H9 (cell line): ENCODE results near the gene GRB14. TPM values are rescaled to one million over a fixed set of nuclear protein-coding genes. Genes with fewer than 3 reads are reported as not detected.

ENCODE experiments used
- DNase-seq: peaks from one replicate; pipeline ENCODE4 v3.0.0-alpha.2; 2017
- H2AFZ ChIP-seq: one replicate; pipeline ENCODE4 v1.6.1; 2013; ENCODE audit warnings: mild to moderate bottlenecking, low read length, control low read depth, moderate library complexity
- H2AK5ac ChIP-seq: 2 replicates; pipeline ENCODE4 v1.6.1; 2013; ENCODE audit warnings: low read length, control low read depth, mixed read lengths; ENCODE audit not compliant: insufficient read length
- H2BK120ac ChIP-seq: one replicate; pipeline ENCODE4 v1.6.1; 2013; ENCODE audit warnings: low read depth, mild to moderate bottlenecking, low read length, control low read depth, inconsistent platforms; ENCODE audit not compliant: poor library complexity, severe bottlenecking
- H2BK12ac ChIP-seq: 2 replicates; pipeline ENCODE4 v1.6.1; 2013; ENCODE audit warnings: low read length, control low read depth, mixed read lengths, low read depth; ENCODE audit not compliant: insufficient read length
- H2BK15ac ChIP-seq: 2 replicates; pipeline ENCODE4 v1.6.1; 2013; ENCODE audit warnings: low read depth, low read length, control low read depth
- H2BK20ac ChIP-seq: one replicate; pipeline ENCODE4 v1.6.1; 2013; ENCODE audit warnings: low read depth, mild to moderate bottlenecking, low read length, control low read depth, inconsistent platforms; ENCODE audit not compliant: poor library complexity, severe bottlenecking
- H2BK5ac ChIP-seq: 2 replicates; pipeline ENCODE4 v1.6.1; 2013; ENCODE audit warnings: low read length, control low read depth, mixed read lengths; ENCODE audit not compliant: insufficient read length
- H3K14ac ChIP-seq: 2 replicates; pipeline ENCODE4 v1.6.1; 2013; ENCODE audit warnings: low read length, control low read depth; ENCODE audit not compliant: insufficient read depth
- H3K18ac ChIP-seq: 2 replicates; pipeline ENCODE4 v1.6.1; 2013; ENCODE audit warnings: low read depth, mild to moderate bottlenecking, mixed read lengths, low read length, control low read depth; ENCODE audit not compliant: insufficient read length
- H3K23ac ChIP-seq: 2 replicates; pipeline ENCODE4 v1.6.1; 2013; ENCODE audit warnings: low read length, control low read depth, mixed read lengths, low read depth; ENCODE audit not compliant: insufficient read length
- H3K23me2 ChIP-seq: 2 replicates; pipeline ENCODE4 v1.6.1; 2013; ENCODE audit warnings: low read depth, mild to moderate bottlenecking, mixed read lengths, low read length, control low read depth; ENCODE audit not compliant: insufficient read length, poor library complexity, severe bottlenecking
- H3K27ac ChIP-seq: 2 replicates; pipeline ENCODE4 v1.5.1; 2013; ENCODE audit warnings: low read length, control low read depth, mixed read lengths, low read depth; ENCODE audit not compliant: insufficient read length
- H3K27me3 ChIP-seq: 2 replicates; pipeline ENCODE4 v1.6.1; 2013; ENCODE audit warnings: low read length, control low read depth, inconsistent platforms; ENCODE audit not compliant: insufficient read depth
- H3K4ac ChIP-seq: 2 replicates; pipeline ENCODE4 v1.6.1; 2013; ENCODE audit warnings: low read depth, mild to moderate bottlenecking, control low read depth, inconsistent platforms, low read length, moderate library complexity
- H3K4me1 ChIP-seq: 2 replicates; pipeline ENCODE4 v1.6.1; 2013; ENCODE audit warnings: low read length, control low read depth, inconsistent platforms; ENCODE audit not compliant: insufficient read depth
- H3K4me2 ChIP-seq: 2 replicates; pipeline ENCODE4 v1.6.1; 2013; ENCODE audit warnings: low read length, control low read depth, mixed read lengths; ENCODE audit not compliant: insufficient read length, insufficient read depth
- H3K56ac ChIP-seq: 2 replicates; pipeline ENCODE4 v1.6.1; 2013; ENCODE audit warnings: low read depth, mild to moderate bottlenecking, mixed read lengths, low read length, control low read depth; ENCODE audit not compliant: insufficient read length
- H3K79me1 ChIP-seq: 2 replicates; pipeline ENCODE4 v1.6.1; 2013; ENCODE audit warnings: low read depth, mild to moderate bottlenecking, moderate library complexity, low read length, control low read depth, inconsistent platforms; ENCODE audit not compliant: insufficient read depth, poor library complexity, severe bottlenecking
- H3K79me2 ChIP-seq: 2 replicates; pipeline ENCODE4 v1.6.1; 2013; ENCODE audit warnings: low read length, control low read depth, inconsistent platforms; ENCODE audit not compliant: insufficient read depth
- H3K9ac ChIP-seq: 2 replicates; pipeline ENCODE4 v1.6.1; 2013; ENCODE audit warnings: low read length, control low read depth, mixed read lengths; ENCODE audit not compliant: insufficient read length; ENCODE audit errors: extremely low read depth
- H3K9me3 ChIP-seq: one replicate; pipeline ENCODE4 v1.6.1; 2013; ENCODE audit warnings: low read depth, low read length, inconsistent platforms; ENCODE audit not compliant: control insufficient read depth
- H3T11ph ChIP-seq: one replicate; pipeline ENCODE4 v1.6.1; 2013; ENCODE audit warnings: mild to moderate bottlenecking, low read length, control low read depth, inconsistent platforms
- H4K20me1 ChIP-seq: one replicate; pipeline ENCODE4 v1.6.1; 2013; ENCODE audit not compliant: control insufficient read depth, insufficient read length, insufficient read depth
- H4K5ac ChIP-seq: 2 replicates; pipeline ENCODE4 v1.6.1; 2013; ENCODE audit warnings: low read depth, mild to moderate bottlenecking, mixed read lengths, low read length, control low read depth; ENCODE audit not compliant: insufficient read length
- H4K8ac ChIP-seq: replicated peaks from 2 replicates; pipeline ENCODE4 v1.6.1; 2013; ENCODE audit warnings: low read length, control low read depth, mixed read lengths, low read depth; ENCODE audit not compliant: insufficient read length
- H4K91ac ChIP-seq: 2 replicates; pipeline ENCODE4 v1.6.1; 2013; ENCODE audit warnings: low read depth, mild to moderate bottlenecking, moderate library complexity, mixed read lengths, low read length, control low read depth; ENCODE audit not compliant: insufficient read length
- H3K27ac Mint-ChIP-seq, 3 experiments: 2 replicates in 2 of 3; 3 replicates in 1 of 3; pipeline ENCODE4 v1.8.0; 2020 to 2021; ENCODE audit warnings: mixed read lengths in 3 of 3, mild to moderate bottlenecking in 1 of 3, moderate library complexity in 1 of 3
- H3K27me3 Mint-ChIP-seq: 2 replicates; pipeline ENCODE4 v1.8.0; 2021; ENCODE audit warnings: low read depth, mild to moderate bottlenecking, moderate library complexity, mixed read lengths
- H3K36me3 Mint-ChIP-seq, 3 experiments: 2 replicates in 2 of 3; 3 replicates in 1 of 3; pipeline ENCODE4 v1.8.0; 2020 to 2021; ENCODE audit warnings: low read depth in 3 of 3, mixed read lengths in 3 of 3; ENCODE audit not compliant: insufficient read depth in 1 of 3
- H3K4me1 Mint-ChIP-seq, 2 experiments: 2 replicates each; pipeline ENCODE4 v1.8.0; 2020; ENCODE audit warnings: mixed read lengths in 2 of 2
- H3K4me3 Mint-ChIP-seq, 2 experiments: 2 replicates in 1 of 2; 3 replicates in 1 of 2; pipeline ENCODE4 v1.8.0; 2020 to 2021; ENCODE audit warnings: mild to moderate bottlenecking in 2 of 2, mixed read lengths in 2 of 2, moderate library complexity in 1 of 2
- H3K9me3 Mint-ChIP-seq, 2 experiments: 2 replicates in 1 of 2; 3 replicates in 1 of 2; pipeline ENCODE4 v1.8.0; 2020; ENCODE audit warnings: mild to moderate bottlenecking in 2 of 2, mixed read lengths in 2 of 2, moderate library complexity in 1 of 2
- WGBS: extraction: QIAGEN DNeasy Blood & Tissue Kit; methylation state at CpG from one replicate; pipeline ENCODE4 v1.1.7; 2013; ENCODE audit warnings: missing lambda C conversion rate, low lambda C conversion rate, mixed read lengths; ENCODE audit not compliant: insufficient read length; ENCODE audit errors: extremely low coverage; 5-methylcytosine and 5-hydroxymethylcytosine counted together
- total RNA-seq: library from RNA; stranded (reverse); gene quantifications from 2 replicates; pipeline ENCODE4 v1.2.1, GENCODE V29; 2021
- TF ChIP-seq, protein P1 (sequence below): fragments of 200-600 bp; sonication (generic); conservative IDR thresholded peaks from 3 replicates; pipeline ENCODE4 v1.8.0; 2021; ENCODE audit warnings: antibody characterized with exemption, mild to moderate bottlenecking

Gene GRB14
- total RNA-seq, 1 experiment from 2014 or later, result 7.6 TPM

DNA sequence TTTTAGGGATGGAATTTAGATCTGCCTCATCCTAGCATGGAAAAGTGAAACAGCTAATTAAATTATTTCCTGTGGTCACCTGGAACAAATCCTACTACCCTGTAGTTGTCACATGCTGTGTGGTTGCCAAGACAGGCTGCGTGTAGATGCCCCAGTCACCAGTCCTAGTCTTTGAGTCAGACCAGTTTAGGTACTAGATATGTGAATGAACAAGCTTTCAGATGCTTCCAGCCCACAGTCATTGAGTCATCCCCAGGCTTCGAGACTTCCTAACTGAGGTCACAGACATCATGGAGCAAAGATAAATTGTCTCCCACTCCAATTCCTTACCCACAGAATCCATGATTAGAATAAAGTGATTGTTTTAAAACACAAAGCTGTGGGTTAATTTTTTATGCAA lies 35.8 kb upstream of the GRB14 start:
- Histone ChIP-seq H3K56ac (no peak overlapping the region), H2BK15ac (no peak overlapping the region), H3K4ac (no peak overlapping the region), H4K91ac (no peak overlapping the region), H2BK12ac (no peak overlapping the region), H3K79me1 (no peaks in the 10 kb centered on the region), H2AK5ac (no peak overlapping the region), H2BK5ac (no peak overlapping the region), H3K23me2 (no peaks in the 10 kb centered on the region), H4K20me1 (no peaks in the 10 kb centered on the region), H3K9ac (no peak overlapping the region), H3T11ph (no peak overlapping the region), H3K14ac (no peak overlapping the region), H2BK120ac (no peak overlapping the region), H3K27ac (no peak overlapping the region), H4K5ac (no peak overlapping the region), H3K79me2 (no peaks in the 10 kb centered on the region), H3K9me3 (no peaks in the 10 kb centered on the region), H3K4me2 (no peak overlapping the region), H4K8ac (no peak overlapping the region), H2BK20ac (no peak overlapping the region), H2AFZ (no peak overlapping the region), H3K23ac (no peak overlapping the region), H3K4me1 (no peaks in the 10 kb centered on the region), H3K27me3 (no peaks in the 10 kb centered on the region), H3K18ac (no peak overlapping the region)
- Mint-ChIP-seq H3K36me3 (peaks cover 0 to 9% (median 5%) of the 10 kb centered on the region in 3 experiments; a peak in 4 of 7 replicates), H3K4me3 (no peak overlapping the region), H3K4me1 (peaks cover 11 to 12% of the 10 kb centered on the region in 2 experiments), H3K27ac (0 out of 7 replicates have a peak overlapping the region, but pooled peaks of 1 of the 3 experiments have one; percentile 43), H3K27me3 (peaks cover 21% of the 10 kb centered on the region), H3K9me3 (0 out of 5 replicates have a peak, but pooled peaks cover 0 to 4% of the 10 kb centered on the region in 2 experiments)
- TF ChIP-seq, protein P1, sequence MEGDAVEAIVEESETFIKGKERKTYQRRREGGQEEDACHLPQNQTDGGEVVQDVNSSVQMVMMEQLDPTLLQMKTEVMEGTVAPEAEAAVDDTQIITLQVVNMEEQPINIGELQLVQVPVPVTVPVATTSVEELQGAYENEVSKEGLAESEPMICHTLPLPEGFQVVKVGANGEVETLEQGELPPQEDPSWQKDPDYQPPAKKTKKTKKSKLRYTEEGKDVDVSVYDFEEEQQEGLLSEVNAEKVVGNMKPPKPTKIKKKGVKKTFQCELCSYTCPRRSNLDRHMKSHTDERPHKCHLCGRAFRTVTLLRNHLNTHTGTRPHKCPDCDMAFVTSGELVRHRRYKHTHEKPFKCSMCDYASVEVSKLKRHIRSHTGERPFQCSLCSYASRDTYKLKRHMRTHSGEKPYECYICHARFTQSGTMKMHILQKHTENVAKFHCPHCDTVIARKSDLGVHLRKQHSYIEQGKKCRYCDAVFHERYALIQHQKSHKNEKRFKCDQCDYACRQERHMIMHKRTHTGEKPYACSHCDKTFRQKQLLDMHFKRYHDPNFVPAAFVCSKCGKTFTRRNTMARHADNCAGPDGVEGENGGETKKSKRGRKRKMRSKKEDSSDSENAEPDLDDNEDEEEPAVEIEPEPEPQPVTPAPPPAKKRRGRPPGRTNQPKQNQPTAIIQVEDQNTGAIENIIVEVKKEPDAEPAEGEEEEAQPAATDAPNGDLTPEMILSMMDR, result no peak
- WGBS, result no CpG with 5 or more reads among the region's 2 CpGs
- DNase-seq, result no peak
